Neural cell (in vitro differentiated cells): ENCODE results near the gene TK1. TPM values are rescaled to one million over a fixed set of nuclear protein-coding genes. Genes with fewer than 3 reads are reported as not detected.

ENCODE experiments used
- H2AFZ ChIP-seq: fragments of 200-600, 300-800 bp; sonication (generic), shearing (Covaris generic); 2 replicates; pipeline ENCODE4 v1.6.0; 2014; ENCODE audit warnings: low read depth, mild to moderate bottlenecking, antibody characterized with exemption, low read length, moderate library complexity
- H3F3A ChIP-seq: fragments of 200-600 bp; shearing (Covaris generic); 2 replicates; pipeline ENCODE4 v1.6.1; 2016; ENCODE audit warnings: mild to moderate bottlenecking, moderate library complexity, mixed read lengths, antibody characterized with exemption, low read length; ENCODE audit not compliant: insufficient read depth, poor library complexity, severe bottlenecking
- H3K27ac ChIP-seq: fragments of 200-600, 300-800 bp; sonication (generic), shearing (Covaris generic); 2 replicates; pipeline ENCODE4 v1.5.1; 2014; ENCODE audit warnings: mild to moderate bottlenecking, low read length, moderate library complexity
- H3K27me3 ChIP-seq: fragments of 300-800, 200-600 bp; sonication (generic), shearing (Covaris generic); 2 replicates; pipeline ENCODE4 v1.6.0; 2014; ENCODE audit warnings: mild to moderate bottlenecking, low read depth, low read length, moderate library complexity; ENCODE audit not compliant: insufficient read depth
- H3K36me3 ChIP-seq: fragments of 300-800, 200-600 bp; sonication (generic), shearing (Covaris generic); 2 replicates; pipeline ENCODE4 v1.5.1; 2014; ENCODE audit warnings: mild to moderate bottlenecking, antibody characterized with exemption, low read length, moderate library complexity; ENCODE audit not compliant: insufficient read depth
- H3K4me2 ChIP-seq: fragments of 300-800, 200-600 bp; sonication (generic), shearing (Covaris generic); 2 replicates; pipeline ENCODE4 v1.6.0; 2014; ENCODE audit warnings: mild to moderate bottlenecking, low read length
- H3K4me3 ChIP-seq: fragments of 300-800, 200-600 bp; sonication (generic), shearing (Covaris generic); 2 replicates; pipeline ENCODE4 v1.5.1; 2014; ENCODE audit warnings: mild to moderate bottlenecking, low read length, moderate library complexity
- H3K79me2 ChIP-seq: fragments of 200-600 bp; shearing (Covaris generic); replicated peaks from 2 replicates; pipeline ENCODE4 v1.6.0; 2014; ENCODE audit warnings: mild to moderate bottlenecking, low read length, moderate library complexity; ENCODE audit not compliant: insufficient read depth
- H3K9ac ChIP-seq: fragments of 300-800, 200-600 bp; sonication (generic), shearing (Covaris generic); 2 replicates; pipeline ENCODE4 v1.6.1; 2016; ENCODE audit warnings: mild to moderate bottlenecking, low read length, mixed read lengths
- H3K9me2 ChIP-seq: fragments of 200-600 bp; shearing (Covaris generic); 2 replicates; pipeline ENCODE4 v1.6.1; 2016; ENCODE audit warnings: mild to moderate bottlenecking, low read length, mixed read lengths; ENCODE audit not compliant: insufficient read depth
- H3K9me3 ChIP-seq: fragments of 200-600, 300-800 bp; sonication (generic), shearing (Covaris generic); 2 replicates; pipeline ENCODE4 v1.6.1; 2016; ENCODE audit warnings: mild to moderate bottlenecking, mixed run types, low read length, moderate library complexity, mixed read lengths
- H4K20me1 ChIP-seq: fragments of 200-600 bp; shearing (Covaris generic); 2 replicates; pipeline ENCODE4 v1.6.1; 2016; ENCODE audit warnings: mild to moderate bottlenecking, mixed run types; ENCODE audit not compliant: insufficient read depth
- CTCF ChIP-seq: fragments of 450-650 bp; IDR thresholded peaks from 2 replicates; pipeline ENCODE4 v1.5.1; 2014; ENCODE audit warnings: antibody characterized with exemption, mild to moderate bottlenecking, moderate library complexity; ENCODE audit not compliant: poor library complexity, severe bottlenecking
- EP300 ChIP-seq: fragments of 450-650 bp; conservative IDR thresholded peaks from 2 replicates; pipeline ENCODE4 v1.6.1; 2014; ENCODE audit warnings: antibody characterized with exemption, mild to moderate bottlenecking, moderate library complexity; ENCODE audit not compliant: poor library complexity, severe bottlenecking
- EZH2 ChIP-seq: fragments of 200-600, 300-800 bp; shearing (Covaris generic), sonication (generic); IDR thresholded peaks from 2 replicates; pipeline ENCODE4 v1.6.1; 2014; ENCODE audit warnings: antibody characterized with exemption, low read length, borderline replicate concordance, mild to moderate bottlenecking; ENCODE audit not compliant: insufficient read depth, poor library complexity, severe bottlenecking
- MXI1 ChIP-seq: fragments of 450-650 bp; conservative IDR thresholded peaks from 2 replicates; pipeline ENCODE4 v1.6.1; 2014; ENCODE audit warnings: antibody characterized with exemption, mild to moderate bottlenecking; ENCODE audit not compliant: poor library complexity, severe bottlenecking
- POLR2AphosphoS5 ChIP-seq: IDR thresholded peaks from 2 replicates; pipeline ENCODE4 v1.6.1; 2012
- RAD21 ChIP-seq: fragments of 450-650 bp; conservative IDR thresholded peaks from 2 replicates; pipeline ENCODE4 v1.6.1; 2014; ENCODE audit warnings: antibody characterized with exemption, mild to moderate bottlenecking, moderate library complexity
- REST ChIP-seq: IDR thresholded peaks from 2 replicates; pipeline ENCODE4 v1.6.1; 2012; ENCODE audit warnings: borderline replicate concordance
- SMC3 ChIP-seq: fragments of 450-650 bp; conservative IDR thresholded peaks from 2 replicates; pipeline ENCODE4 v1.6.1; 2014; ENCODE audit warnings: antibody characterized with exemption, mild to moderate bottlenecking, moderate library complexity; ENCODE audit not compliant: poor library complexity
- TAF1 ChIP-seq: IDR thresholded peaks from 2 replicates; pipeline ENCODE4 v1.6.1; 2012; ENCODE audit warnings: low read depth
- polyA plus RNA-seq: library from polyadenylated mRNA; depleted of rRNA; stranded (reverse); fragments of >200 nt; gene quantifications from 2 replicates; pipeline ENCODE4 v1.2.3, GENCODE V29; 2014

Gene TK1
- polyA plus RNA-seq, 1 donor from 2014 or later, result 1.1 TPM

- H3K27ac ChIP-seq, result no peak overlapping the region
- H3K9ac ChIP-seq, result no peak overlapping the region
- no peaks in the 10 kb centered on the region for H3K9me3 ChIP-seq
- H3F3A ChIP-seq, result no peaks in the 10 kb centered on the region
- no peak overlapping the region for H3K4me2 ChIP-seq
- H3K4me3 ChIP-seq, result no peak overlapping the region
- no peak overlapping the region for H2AFZ ChIP-seq
- TF ChIP-seq EP300, result no peak
- no peaks in the 10 kb centered on the region for H3K36me3 ChIP-seq
- no peaks in the 10 kb centered on the region for H3K9me2 ChIP-seq
- no peaks in the 10 kb centered on the region for H3K79me2 ChIP-seq
- no peaks in the 10 kb centered on the region for H4K20me1 ChIP-seq
- H3K27me3 ChIP-seq, result peaks cover 29% of the 10 kb centered on the region
These were observed 47.5 kb upstream of the TK1 start for GRCh38 chr17:78234261-78234865.

- Histone ChIP-seq H2AFZ (no peak overlapping the region), H3K9ac (no peak overlapping the region), H3K79me2 (no peaks in the 10 kb centered on the region), H3K27me3 (peaks cover 29% of the 10 kb centered on the region), H3K9me2 (no peaks in the 10 kb centered on the region), H3F3A (no peaks in the 10 kb centered on the region), H3K4me2 (no peak overlapping the region), H3K9me3 (no peaks in the 10 kb centered on the region), H3K36me3 (no peaks in the 10 kb centered on the region), H3K27ac (no peak overlapping the region), H3K4me3 (no peak overlapping the region), H4K20me1 (no peaks in the 10 kb centered on the region)
- TF ChIP-seq TAF1 (no peak), SMC3 (no peak), REST (no peak), CTCF (no peak), EP300 (no peak), POLR2AphosphoS5 (no peak), RAD21 (no peak), MXI1 (no peak)
These were observed 46.8 kb upstream of the TK1 start for GRCh38 chr17:78233678-78234077.

- Histone ChIP-seq H3K27ac (no peak overlapping the region), H3K79me2 (no peaks in the 10 kb centered on the region), H3K9me3 (no peaks in the 10 kb centered on the region), H3K9me2 (no peaks in the 10 kb centered on the region), H3K9ac (no peak overlapping the region), H3K36me3 (no peaks in the 10 kb centered on the region), H2AFZ (no peak overlapping the region), H3K4me3 (no peak overlapping the region), H3K4me2 (no peak overlapping the region), H3K27me3 (peaks cover 29% of the 10 kb centered on the region), H4K20me1 (no peaks in the 10 kb centered on the region), H3F3A (no peaks in the 10 kb centered on the region)
- TF ChIP-seq CTCF (no peak), MXI1 (no peak), EP300 (no peak), REST (no peak), RAD21 (no peak), EZH2 (no peak), SMC3 (no peak), POLR2AphosphoS5 (no peak), TAF1 (no peak)
These were observed 46.0 kb upstream of the TK1 start for GRCh38 chr17:78232859-78233173.
